Stimulated activated CD4-positive, alpha-beta T cell treated with anti-CD3 and anti-CD28 coated beads, Interleukin-2, amount 100 ng/mL, for 48 hours (primary cell): ENCODE measurements around the gene HOXB8.

Experiments used
- DNase-seq, 2 donors: peaks; one replicate each; pipeline ENCODE4 v3.0.0-alpha.2; 2020

Gene HOXB8

GRCh38 chr17:48567209-48567608, 47.9 kb downstream of the HOXB8 start:
- no peak for DNase-seq

- DNase-seq: no peak
These were observed 48.4 kb downstream of the HOXB8 start for GRCh38 chr17:48566717-48567116.

- no peak for DNase-seq
These were observed 49.0 kb downstream of the HOXB8 start for GRCh38 chr17:48565925-48566710.

GRCh38 chr17:48565022-48565554, 50.0 kb downstream of the HOXB8 start:
- no peak for DNase-seq

- DNase-seq: no peak
These were observed 50.7 kb downstream of the HOXB8 start for GRCh38 chr17:48564188-48565021.

GRCh38 chr17:48563867-48564187, 51.3 kb downstream of the HOXB8 start:
- no peak for DNase-seq

DNA sequence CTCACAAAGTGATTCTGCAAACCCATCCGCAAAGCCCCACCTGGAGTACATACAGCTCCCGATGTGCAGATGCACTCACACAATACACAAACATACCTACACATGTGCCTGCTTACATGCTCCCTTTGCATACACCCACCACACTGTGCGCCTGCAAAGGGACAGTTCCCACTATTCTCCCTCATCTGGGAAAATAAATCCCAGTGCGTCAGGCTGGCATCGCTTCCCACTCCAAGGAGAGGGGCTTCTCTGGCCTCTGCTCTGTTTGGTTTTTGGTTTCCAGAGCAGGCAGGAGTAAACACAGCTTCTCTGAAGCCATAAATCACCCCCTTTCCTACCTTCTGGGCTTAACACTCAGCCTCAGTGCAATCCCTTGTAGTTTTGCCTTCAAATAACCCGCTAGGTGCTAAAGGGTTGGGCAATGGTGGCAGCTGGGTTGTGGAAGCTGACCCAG, 51.7 kb downstream of the HOXB8 start:
- DNase-seq: no peak

DNA sequence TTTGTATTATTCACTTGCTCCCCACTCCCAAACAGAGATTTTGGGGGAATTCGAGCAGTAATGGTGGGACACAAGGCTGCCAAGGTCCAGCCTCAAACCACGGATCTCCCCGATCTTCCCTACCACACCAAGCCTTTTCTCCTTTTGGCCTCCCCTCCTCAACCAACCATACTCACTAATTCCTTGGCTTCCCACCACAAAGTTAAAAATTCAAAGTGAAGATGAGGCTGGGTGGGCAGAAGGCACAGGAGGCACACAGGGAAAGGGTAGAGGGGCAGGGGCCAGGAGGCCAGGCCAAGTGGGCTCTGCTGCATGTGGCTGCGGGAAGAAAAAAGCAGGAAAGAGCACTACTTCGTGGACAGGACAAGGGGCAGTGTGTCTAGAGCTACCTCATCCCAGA, 52.2 kb downstream of the HOXB8 start:
- no peak for DNase-seq
